K562 (cell line): ENCODE results near the gene MLXIPL. TPM values are rescaled to one million over a fixed set of nuclear protein-coding genes. Genes with fewer than 3 reads are reported as not detected.

ENCODE experiments used
- CBX1 ChIP-seq: sonication (generic); IDR thresholded peaks from 2 replicates; pipeline ENCODE4 v1.6.1; 2016; ENCODE audit warnings: antibody characterized with exemption, low read depth, mild to moderate bottlenecking
- CREM ChIP-seq: IDR thresholded peaks from 2 replicates; pipeline ENCODE4 v1.6.1; 2014; ENCODE audit warnings: antibody characterized with exemption, low read depth
- HNRNPH1 ChIP-seq: fragments of 200-400 bp; formaldehyde crosslinking; optimal IDR thresholded peaks from 2 replicates; pipeline ENCODE3; 2017; ENCODE audit warnings: low read depth, mild to moderate bottlenecking, low read length, moderate library complexity
- JUN ChIP-seq, 2 experiments: sonication (generic) in 1 of 2; formaldehyde crosslinking in 1 of 2; IDR thresholded peaks; 2 replicates each; pipeline versions ENCODE4 v1.6.1 to v1.8.0; 2012 to 2022; ENCODE audit warnings: borderline replicate concordance in 2 of 2, mild to moderate bottlenecking in 2 of 2, improper control_type of control experiment in 1 of 2, low read depth in 1 of 2, low read length in 1 of 2, missing genetic modification reagents in 1 of 2
- PCBP1 ChIP-seq: fragments of 200-400 bp; formaldehyde crosslinking; IDR thresholded peaks from 2 replicates; pipeline ENCODE4 v1.6.1; 2018; ENCODE audit warnings: mild to moderate bottlenecking, low read depth, low read length; ENCODE audit not compliant: poor library complexity, severe bottlenecking
- TEAD2 ChIP-seq: fragments of 450-650 bp; IDR thresholded peaks from 2 replicates; pipeline ENCODE4 v1.6.1; 2016; ENCODE audit warnings: missing genetic modification characterization, control low read depth, missing compliant biosample characterization
- ZNF253 ChIP-seq: fragments of 250-450 bp; sonication (Bioruptor Pico); conservative IDR thresholded peaks from 2 replicates; pipeline ENCODE4 v1.6.1; 2021; ENCODE audit warnings: mild to moderate bottlenecking
- polyA plus RNA-seq, 8 experiments: library from polyadenylated mRNA; depleted of rRNA in 4 of 8; stranded (reverse) in 5 of 8; unstranded in 3 of 8; fragments of >200 nt; fragmentation: Nextera tagmentation in 2 of 8; fragmentation: Illumina TruSeq in 1 of 8; extraction: Ambion mirVana in 2 of 8; extraction: Trizol in 1 of 8; gene quantifications; 2 replicates each; pipeline versions ENCODE4 v1.2.1 to v1.2.3, GENCODE V29; 2011 to 2014; ENCODE audit warnings: inconsistent platforms in 1 of 8, missing spikeins in 1 of 8
- total RNA-seq, 7 experiments: library from RNA; depleted of rRNA in 6 of 7; stranded (reverse); fragments of >200 nt in 6 of 7; fragmentation: Illumina TruSeq in 2 of 7; extraction: Trizol in 2 of 7; gene quantifications; 2 replicates each; pipeline versions ENCODE4 v1.2.1 to v1.2.3, GENCODE V29; 2011 to 2021; ENCODE audit warnings: low replicate concordance in 1 of 7
- TF ChIP-seq, protein P1 (sequence below), 2 experiments: fragments of 450-650 bp in 1 of 2; IDR thresholded peaks; 2 replicates each; pipeline ENCODE4 v1.6.1; 2011 to 2017; ENCODE audit warnings: low read depth in 2 of 2, antibody characterized with exemption in 1 of 2, borderline replicate concordance in 1 of 2, low read length in 1 of 2, mild to moderate bottlenecking in 1 of 2, mixed read lengths in 1 of 2; ENCODE audit not compliant: control insufficient read depth in 1 of 2
- TF ChIP-seq, protein P2 (sequence below): sonication (generic); formaldehyde crosslinking; IDR thresholded peaks from 2 replicates; pipeline ENCODE4 v1.8.1; 2023; ENCODE audit warnings: mild to moderate bottlenecking, missing genetic modification reagents, moderate library complexity
- TF ChIP-seq, protein P3 (sequence below), 2 experiments: fragments of 450-650 bp in 1 of 2; sonication (generic) in 1 of 2; formaldehyde crosslinking; conservative IDR thresholded peaks; 2 replicates each; pipeline versions ENCODE4 v1.4.0 to v1.8.1; 2020 to 2022; ENCODE audit warnings: mild to moderate bottlenecking in 1 of 2, missing genetic modification reagents in 1 of 2
- TF ChIP-seq, protein P4 (sequence below): fragments of 250-450 bp; sonication (Bioruptor Pico); IDR thresholded peaks from 2 replicates; pipeline ENCODE4 v1.4.0; 2020; ENCODE audit warnings: mild to moderate bottlenecking

Gene MLXIPL
- total and polyA plus RNA-seq, 9 of the 15 experiments (the other 6 are each of a cell fraction or from before 2014, with no cell fraction given), result 0.11 to 18.4 (median 1.4) TPM

DNA sequence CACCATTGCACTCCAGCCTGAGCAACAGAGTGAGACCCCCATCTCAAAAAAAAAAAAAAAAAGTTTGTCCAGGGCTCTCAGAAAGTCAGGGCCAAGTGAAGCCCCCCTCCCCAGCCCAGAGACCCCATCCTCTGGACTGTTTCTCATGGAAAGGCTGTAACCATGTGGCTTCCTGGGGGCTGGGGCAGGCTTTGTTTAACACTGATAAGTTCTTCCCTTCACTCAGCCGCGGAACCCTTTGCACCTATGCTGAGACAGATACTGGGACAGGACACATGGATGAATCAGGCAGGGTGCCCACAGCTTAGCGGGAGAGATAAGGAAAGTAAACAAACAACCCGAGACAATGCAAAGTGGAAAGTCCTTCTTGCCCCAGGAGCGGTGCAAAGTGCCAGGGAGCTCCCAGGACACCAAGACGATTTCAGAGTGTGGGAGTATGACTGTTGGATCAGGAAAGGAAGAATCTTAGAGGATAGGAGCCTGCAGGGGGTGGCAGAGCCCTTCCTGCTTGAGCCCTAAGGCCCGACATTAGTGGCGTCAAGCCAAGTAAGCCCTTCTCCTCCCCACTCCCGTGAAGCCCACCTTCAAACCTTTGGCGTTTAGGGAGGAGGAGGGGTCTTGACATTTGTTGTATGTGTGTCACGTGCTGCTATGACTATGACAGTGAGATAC is 11.6 kb downstream of the MLXIPL start (continued):
- TF ChIP-seq, protein P1, sequence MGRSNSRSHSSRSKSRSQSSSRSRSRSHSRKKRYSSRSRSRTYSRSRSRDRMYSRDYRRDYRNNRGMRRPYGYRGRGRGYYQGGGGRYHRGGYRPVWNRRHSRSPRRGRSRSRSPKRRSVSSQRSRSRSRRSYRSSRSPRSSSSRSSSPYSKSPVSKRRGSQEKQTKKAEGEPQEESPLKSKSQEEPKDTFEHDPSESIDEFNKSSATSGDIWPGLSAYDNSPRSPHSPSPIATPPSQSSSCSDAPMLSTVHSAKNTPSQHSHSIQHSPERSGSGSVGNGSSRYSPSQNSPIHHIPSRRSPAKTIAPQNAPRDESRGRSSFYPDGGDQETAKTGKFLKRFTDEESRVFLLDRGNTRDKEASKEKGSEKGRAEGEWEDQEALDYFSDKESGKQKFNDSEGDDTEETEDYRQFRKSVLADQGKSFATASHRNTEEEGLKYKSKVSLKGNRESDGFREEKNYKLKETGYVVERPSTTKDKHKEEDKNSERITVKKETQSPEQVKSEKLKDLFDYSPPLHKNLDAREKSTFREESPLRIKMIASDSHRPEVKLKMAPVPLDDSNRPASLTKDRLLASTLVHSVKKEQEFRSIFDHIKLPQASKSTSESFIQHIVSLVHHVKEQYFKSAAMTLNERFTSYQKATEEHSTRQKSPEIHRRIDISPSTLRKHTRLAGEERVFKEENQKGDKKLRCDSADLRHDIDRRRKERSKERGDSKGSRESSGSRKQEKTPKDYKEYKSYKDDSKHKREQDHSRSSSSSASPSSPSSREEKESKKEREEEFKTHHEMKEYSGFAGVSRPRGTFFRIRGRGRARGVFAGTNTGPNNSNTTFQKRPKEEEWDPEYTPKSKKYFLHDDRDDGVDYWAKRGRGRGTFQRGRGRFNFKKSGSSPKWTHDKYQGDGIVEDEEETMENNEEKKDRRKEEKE (IDR thresholded peaks at IDR 0.05; ENCODE audit: borderline replicate concordance in 1 of 2, control insufficient read depth in 1 of 2, low read depth in 2 of 2, low read length in 1 of 2), result no peak
- TF ChIP-seq JUN (IDR thresholded peaks at IDR 0.05; ENCODE audit: borderline replicate concordance, low read depth, low read length) (peak; percentile 89), JUN (CRISPR knock-in tag; IDR thresholded peaks at IDR 0.05; ENCODE audit: borderline replicate concordance) (no peak), ZNF253 (CRISPR knock-in tag) (no peak), CREM (peak; percentile 70), PCBP1 (no peak), CBX1 (no peak), TEAD2 (tag) (no peak), HNRNPH1 (no peak)
- TF ChIP-seq, protein P2, sequence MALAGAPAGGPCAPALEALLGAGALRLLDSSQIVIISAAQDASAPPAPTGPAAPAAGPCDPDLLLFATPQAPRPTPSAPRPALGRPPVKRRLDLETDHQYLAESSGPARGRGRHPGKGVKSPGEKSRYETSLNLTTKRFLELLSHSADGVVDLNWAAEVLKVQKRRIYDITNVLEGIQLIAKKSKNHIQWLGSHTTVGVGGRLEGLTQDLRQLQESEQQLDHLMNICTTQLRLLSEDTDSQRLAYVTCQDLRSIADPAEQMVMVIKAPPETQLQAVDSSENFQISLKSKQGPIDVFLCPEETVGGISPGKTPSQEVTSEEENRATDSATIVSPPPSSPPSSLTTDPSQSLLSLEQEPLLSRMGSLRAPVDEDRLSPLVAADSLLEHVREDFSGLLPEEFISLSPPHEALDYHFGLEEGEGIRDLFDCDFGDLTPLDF (CRISPR knock-in tag), result peak; percentile 49; the same call in 1 of the 2 replicates
- TF ChIP-seq, protein P3, sequence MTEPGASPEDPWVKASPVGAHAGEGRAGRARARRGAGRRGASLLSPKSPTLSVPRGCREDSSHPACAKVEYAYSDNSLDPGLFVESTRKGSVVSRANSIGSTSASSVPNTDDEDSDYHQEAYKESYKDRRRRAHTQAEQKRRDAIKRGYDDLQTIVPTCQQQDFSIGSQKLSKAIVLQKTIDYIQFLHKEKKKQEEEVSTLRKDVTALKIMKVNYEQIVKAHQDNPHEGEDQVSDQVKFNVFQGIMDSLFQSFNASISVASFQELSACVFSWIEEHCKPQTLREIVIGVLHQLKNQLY (CRISPR knock-in tag; conservative IDR thresholded peaks at IDR 0.05), result no peak
- TF ChIP-seq, protein P4, sequence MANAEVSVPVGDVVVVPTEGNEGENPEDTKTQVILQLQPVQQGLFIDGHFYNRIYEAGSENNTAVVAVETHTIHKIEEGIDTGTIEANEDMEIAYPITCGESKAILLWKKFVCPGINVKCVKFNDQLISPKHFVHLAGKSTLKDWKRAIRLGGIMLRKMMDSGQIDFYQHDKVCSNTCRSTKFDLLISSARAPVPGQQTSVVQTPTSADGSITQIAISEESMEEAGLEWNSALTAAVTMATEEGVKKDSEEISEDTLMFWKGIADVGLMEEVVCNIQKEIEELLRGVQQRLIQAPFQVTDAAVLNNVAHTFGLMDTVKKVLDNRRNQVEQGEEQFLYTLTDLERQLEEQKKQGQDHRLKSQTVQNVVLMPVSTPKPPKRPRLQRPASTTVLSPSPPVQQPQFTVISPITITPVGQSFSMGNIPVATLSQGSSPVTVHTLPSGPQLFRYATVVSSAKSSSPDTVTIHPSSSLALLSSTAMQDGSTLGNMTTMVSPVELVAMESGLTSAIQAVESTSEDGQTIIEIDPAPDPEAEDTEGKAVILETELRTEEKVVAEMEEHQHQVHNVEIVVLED, result no peak
